ENCODE data around the gene POU5F1.
"Not testable (repeated sequence)": the region's sequence is repeated elsewhere in the genome, so short reads cannot be mapped to it uniquely, and the experiment has no call there.

The POU5F1 gene

DNA sequence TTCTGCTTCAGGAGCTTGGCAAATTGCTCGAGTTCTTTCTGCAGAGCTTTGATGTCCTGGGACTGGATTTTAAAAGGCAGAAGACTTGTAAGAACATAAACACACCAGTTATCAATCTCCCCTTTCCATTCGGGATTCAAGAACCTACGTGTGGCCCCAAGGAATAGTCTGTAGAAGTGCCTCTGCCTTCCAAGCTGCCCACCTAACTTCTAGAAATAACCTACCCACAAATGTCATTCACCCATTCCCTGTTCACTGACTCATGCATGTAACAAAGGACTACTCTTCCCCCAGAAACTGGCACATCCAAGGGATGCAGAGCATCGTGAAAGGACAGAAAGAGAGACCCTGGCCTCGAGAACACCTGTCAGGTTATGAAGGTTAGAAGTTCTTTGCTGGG, 4.5 kb downstream of the POU5F1 start:
- no peak for DNase-seq (ENCODE audit: low read depth)

DNA sequence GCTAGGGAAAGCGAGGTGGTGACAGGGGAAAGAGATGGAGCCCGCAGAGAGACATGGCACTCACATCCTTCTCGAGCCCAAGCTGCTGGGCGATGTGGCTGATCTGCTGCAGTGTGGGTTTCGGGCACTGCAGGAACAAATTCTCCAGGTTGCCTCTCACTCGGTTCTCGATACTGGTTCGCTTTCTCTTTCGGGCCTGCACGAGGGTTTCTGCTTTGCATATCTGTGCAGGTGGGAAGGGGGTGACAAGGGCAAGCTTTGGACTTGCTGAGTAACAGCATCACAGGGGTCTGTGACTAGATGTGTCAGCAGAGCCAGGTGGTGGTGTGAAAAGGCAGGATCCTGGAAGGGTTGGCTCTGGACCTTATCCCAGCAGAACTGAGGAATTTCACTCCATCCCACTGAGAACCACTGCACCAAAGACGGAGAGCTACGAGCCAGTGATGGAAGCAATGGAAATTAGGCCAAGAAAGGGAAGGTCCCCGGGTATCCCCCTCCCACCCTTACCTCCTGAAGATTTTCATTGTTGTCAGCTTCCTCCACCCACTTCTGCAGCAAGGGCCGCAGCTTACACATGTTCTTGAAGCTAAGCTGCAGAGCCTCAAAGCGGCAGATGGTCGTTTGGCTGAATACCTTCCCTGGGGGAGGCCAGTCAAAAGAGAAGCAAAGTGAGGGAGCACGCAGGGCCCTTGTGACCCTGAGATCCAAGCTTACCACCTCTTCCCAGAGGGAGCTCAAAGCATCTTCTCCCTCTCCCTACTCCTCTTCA, 5.2 kb downstream of the POU5F1 start:
- not testable (repeated sequence) for DNase-seq (ENCODE audit: low read depth)

DNA sequence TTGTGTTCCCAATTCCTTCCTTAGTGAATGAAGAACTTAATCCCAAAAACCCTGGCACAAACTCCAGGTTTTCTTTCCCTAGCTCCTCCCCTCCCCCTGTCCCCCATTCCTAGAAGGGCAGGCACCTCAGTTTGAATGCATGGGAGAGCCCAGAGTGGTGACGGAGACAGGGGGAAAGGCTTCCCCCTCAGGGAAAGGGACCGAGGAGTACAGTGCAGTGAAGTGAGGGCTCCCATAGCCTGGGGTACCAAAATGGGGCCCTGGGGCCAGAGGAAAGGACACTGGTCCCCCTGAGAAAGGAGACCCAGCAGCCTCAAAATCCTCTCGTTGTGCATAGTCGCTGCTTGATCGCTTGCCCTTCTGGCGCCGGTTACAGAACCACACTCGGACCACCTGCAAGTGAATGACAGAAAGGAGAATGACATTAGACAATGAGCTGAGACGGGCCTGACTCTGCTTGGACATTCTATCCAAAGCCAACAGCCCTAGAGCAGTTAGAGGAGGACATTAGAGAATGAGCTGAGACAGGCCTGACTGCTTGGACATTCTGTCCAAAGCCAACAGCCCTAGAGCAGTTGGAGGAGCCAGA, 5.9 kb downstream of the POU5F1 start:
- not testable (repeated sequence) for DNase-seq (ENCODE audit: low read depth)

DNA sequence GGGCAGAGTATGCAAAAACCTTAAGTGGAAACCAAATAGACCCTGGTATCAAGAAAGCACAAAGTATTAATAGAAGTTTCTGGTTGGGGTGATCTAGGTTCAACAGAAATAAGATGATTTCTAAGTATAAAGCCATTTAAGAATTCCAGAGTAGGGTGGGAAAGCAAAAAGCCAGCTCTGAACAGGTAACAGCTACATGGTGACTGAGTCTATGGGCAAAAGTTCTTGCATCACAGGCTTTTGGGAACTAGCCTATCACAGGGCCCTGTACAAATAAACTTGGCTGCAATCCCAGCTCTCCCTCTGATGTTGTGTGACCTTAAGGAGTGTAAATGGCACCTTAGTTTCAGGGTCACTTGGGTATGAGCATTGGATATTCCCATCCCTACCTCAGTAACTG, 6.6 kb downstream of the POU5F1 start:
- no peak for DNase-seq (ENCODE audit: low read depth)

DNA sequence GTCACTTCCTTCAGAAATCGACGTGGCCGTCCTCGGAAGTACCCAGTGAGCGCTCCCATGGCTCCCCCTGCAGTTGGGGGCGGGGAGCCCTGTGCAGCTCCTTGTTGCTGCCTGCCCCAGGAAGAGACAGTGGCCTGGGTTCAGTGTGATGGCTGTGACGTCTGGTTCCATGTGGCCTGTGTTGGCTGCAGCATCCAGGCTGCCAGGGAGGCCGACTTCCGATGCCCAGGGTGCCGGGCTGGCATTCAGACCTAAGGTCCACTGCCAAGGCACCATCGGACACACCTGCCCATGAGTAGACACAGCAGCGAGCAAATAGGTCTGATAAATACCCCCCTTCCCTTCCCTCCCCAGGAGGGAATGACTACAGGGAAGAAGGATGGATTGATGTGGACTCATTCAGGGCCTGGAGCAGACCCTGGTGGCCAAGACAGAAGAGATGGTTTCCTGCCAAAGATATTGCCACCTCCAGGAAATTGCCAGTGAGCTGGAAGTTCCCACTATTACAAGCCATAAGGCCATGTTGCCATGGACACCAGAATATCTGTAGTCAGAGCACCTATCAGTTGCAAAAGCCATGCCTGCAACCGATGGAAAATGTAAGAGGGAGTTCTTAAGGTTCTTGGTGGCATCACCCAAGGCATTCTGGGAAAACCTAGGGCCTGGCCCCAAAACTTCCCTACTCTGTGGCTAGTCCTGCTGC, 7.9 kb downstream of the POU5F1 start:
- DNase-seq (ENCODE audit: low read depth) = no peak

DNA sequence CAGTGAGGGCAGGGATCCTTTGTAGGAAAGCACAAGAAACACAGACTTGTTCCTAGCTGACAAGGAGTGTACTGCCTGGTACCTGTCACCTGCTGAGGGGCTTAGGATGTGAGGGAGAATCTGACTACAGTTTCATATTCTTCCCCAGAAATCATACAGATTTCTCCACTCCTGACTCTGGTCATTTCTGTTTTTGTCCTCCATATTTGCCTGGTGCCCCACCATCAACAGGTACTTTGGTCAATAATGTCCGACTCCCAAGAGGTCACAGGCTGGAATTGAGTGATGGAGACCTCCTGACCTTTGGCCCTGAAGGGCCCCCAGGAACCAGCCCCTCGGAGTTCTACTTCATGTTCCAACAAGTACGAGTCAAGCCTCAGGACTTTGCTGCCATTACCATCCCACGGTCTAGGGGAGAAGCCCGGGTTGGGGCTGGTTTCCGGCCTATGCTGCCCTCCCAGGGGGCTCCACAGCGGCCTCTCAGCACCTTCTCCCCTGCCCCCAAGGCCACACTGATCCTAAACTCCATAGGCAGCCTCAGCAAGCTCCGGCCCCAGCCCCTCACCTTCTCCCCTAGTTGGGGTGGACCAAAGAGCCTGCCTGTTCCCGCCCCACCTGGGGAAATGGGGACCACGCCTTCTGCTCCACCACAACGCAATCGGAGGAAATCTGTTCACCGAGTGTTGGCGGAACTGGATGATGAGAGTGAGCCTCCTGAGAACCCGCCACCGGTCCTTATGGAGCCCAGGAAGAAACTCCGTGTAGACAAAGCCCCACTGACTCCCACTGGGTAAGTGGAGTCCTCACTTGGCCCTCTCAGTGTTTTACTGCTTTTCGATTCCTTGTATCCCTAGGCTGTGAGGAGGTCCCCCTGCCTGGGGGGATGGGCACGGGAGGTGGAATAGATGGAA, 9.0 kb downstream of the POU5F1 start:
- no peak for DNase-seq (ENCODE audit: low read depth)

DNA sequence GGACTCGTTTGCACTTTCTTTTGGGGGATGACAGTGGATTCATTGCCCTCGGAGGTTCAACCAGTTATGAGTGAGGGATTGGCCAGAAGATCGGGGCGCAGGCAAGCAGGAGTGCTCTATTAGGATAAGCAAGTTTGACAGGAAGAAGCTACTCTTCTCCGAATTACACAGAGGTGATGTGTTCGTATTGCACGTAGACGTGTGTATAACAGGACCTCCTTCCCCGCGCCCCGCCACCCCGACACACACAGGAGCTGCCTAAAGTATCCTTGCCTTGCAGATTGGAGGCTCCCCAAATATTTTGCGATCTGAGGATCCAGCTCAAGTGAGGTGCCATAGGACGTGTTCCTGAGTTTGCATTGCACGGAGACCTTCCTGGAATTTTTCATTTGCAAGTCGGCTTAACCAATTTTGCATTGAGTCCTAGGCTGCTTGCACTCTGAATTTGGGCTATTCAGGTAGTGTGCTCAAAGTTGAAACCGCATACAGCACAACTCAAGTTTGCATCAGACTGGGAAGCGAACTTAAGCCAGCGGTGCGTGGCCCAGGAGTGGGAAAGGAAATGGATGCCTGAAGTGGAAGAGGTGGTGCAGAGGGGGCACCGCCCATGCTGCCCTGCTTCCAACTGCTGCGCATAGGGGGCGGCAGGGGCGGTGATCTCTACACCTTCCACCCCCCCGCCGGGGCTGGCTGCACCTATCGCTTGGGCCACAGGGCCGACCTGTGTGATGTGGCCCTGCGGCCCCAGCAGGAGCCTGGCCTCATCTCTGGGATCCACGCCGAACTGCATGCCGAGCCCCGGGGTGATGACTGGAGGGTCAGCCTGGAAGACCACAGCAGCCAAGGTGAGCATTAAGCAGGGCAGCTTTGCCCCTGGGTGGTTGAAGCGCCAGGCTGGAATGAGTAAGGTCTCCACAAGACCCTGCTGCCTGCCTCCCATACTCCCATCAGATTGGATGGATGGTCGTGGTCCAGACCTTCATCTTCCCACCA, 11.3 kb downstream of the POU5F1 start:
- DNase-seq (ENCODE audit: low read depth) = peak; percentile 69

DNA sequence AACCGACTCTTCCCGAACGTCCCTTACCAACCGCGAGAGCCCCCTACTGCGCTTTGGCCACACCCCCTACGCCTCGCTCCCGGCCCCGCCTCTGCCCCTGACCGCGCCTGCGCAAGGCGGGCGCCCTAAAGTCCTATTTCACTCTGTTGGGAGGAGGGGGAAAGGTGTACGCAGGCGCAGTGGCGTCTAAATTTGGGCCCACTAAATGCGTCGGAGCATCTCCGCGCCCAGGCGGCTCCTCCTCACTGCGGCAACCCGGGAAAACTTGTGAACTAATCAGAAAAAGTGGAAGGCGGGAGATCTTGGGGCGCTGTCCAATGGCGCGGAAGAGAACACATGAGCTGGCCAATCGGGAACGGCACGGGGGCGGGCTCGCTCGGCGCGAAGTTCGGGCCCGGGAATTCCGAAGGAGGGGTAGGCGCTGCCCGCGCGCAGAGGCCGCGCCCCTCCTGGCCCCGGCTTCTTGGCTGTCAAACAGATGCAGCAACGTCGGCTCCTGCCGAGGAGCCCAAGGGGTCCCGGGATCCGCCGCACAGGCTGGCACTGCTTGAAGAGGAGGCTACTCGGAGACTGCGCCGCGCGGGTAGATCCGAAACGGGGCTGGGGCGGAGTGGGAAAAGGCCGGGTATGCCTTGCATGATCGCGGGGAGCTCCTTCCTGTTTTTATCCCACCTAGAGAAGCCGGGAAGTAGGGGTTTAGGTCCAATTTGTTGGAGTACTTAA, 12.2 kb downstream of the POU5F1 start, which contains the start of gene TCF19:
Gene TCF19 (plus strand): TSS at position 450 of the 723 bp plus-strand sequence. CDS start 881 bp downstream, outside the sequence.
- DNase-seq (ENCODE audit: low read depth) = peak; percentile 100

DNA sequence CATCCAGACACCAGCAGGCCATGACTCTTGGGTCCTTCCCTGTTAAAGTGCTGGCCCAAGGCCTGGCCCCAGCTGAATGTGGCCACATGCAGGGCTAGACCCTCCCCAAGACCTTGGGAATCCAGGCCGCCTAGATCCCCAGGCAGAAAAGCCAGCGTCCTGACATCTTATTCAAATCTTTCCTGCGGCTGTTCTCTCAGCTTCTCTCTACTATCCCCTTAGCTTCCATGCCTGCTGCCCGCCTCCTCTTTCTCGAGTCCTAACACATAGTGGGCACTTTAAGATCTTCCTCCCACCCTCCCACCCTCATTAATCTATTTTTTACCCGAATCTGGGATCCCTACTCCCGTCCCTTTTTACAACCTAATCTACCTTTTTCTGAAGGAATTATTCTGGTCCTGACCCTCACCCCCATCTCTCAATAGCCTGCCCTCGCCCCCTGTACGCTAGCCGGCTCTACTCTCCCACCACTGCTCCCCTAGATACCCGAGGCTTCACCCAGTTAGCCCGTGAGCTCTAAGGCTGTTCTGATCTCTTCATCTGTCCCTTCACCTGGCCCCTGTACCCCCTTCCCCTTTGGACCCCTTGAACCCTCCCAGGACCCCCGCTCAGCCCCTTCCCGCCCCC, 12.9 kb downstream of the POU5F1 start, which contains the start of gene CCHCR1:
Gene CCHCR1 (minus strand): TSS at position 290 of the 627 bp plus-strand sequence. CDS start 202 bp downstream, at position 88.
- DNase-seq (ENCODE audit: low read depth) = peak; percentile 15

DNA sequence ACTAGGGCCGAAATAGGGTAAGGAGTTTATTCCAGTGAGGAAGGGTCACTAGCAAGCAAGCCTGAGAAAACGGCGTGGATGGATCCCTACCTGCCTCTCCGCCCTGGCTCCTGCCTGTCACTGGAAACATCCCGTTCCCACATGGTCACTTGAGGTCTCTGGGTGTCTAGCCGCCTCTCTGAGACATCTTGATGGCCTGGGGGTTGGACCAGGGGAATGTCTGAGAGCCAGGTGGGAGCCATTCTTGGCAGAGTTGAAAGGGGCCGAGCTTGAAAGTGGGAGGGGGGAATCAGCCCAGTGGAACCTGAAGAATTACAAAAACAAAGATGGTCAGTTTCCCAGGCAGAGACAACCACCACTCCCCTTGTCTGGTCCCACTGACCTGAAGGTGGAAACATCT, 13.8 kb downstream of the POU5F1 start:
- no peak for DNase-seq (ENCODE audit: low read depth)

DNA sequence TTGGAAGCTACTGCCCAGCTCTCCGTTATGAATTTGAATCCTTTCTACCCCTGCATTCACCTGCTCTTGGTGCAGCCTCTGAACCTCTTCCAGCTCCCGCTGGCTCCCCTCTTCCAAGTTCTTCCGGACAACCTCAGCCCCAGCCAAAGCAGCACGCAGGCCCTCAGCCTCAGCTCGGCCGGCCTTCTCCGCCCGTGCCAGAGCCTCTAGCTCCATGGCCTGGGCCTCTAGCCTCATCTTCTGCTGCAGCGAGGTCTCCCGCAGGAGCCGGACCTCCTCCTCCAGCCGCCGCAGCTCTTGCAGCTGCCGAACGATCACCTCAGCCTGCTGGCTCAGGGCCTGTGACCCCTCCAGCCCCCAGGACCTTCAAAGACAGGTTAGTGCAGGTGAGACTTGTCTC, 16.0 kb downstream of the POU5F1 start:
- no peak for DNase-seq (ENCODE audit: low read depth)

DNA sequence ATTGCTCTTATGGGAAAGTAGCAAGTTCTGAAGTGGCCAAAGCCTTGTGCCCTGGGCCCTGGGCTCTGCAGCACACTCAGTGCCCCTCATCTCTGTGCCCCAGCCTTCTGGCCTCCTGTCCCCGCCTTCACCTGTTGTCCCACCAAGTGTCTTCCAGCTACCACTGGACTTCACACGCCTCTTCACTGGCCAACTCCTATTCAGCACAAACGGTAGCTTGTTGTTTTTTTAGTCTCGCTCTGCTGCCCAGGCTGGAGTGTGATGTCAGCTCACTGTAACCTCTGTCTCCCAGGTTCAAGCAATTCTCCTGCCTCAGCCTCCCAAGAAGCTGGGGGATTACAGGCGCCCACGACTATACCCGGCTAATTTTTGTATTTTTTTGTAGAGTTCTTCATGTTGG, 17.7 kb downstream of the POU5F1 start:
- no peak for DNase-seq (ENCODE audit: low read depth)

DNA sequence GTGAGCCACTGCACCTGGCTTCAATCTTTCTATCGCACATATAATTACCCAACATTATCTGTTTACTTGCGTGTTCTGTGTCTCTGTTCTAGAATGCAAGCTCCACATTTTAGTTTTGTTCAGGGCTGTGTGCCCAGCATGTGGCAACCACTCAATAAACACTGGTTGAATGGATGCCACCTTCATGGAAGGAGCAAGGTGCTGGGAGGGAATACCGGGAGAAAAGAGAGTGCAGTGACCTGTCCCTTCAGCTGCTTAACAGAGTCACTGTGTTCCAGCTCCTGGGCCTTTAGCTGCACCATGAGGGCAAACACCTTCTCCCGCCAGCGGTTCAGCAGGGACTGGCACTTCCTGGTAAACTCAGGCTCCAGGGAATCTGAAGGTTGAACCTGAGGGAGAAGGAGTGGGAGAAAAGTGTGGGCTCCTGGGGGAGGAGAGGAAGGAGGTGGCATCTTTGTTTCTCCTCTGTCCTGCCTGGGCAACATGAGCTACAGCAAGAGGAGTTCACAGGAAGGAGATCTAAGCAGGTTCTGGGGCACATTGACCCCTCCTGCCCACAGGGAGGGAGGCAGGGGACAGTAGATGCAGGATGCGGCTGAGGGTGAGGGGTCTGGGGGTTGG, 20.5 kb downstream of the POU5F1 start:
- no peak for DNase-seq (ENCODE audit: low read depth)

DNA sequence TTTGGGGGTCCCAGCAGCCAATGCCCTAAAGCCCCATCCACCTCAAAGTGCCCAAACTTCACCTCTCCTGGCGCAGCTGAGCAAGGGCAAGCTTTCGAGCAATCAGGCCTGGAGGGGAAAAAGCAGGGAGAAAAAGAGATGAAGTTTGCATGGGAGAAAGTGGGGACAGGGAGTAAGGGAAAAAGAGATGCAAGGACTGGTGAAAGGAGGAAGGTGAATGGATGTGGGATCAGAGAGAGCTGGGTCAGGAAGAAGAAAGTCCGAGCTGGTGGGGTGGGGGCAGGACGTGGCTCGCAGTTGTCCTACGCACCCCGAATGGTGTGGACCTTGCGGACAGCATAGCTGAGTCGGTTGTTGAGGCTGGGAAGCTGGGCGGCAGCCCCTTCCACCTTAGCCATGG, 25.1 kb downstream of the POU5F1 start:
- DNase-seq (ENCODE audit: low read depth) = no peak

DNA sequence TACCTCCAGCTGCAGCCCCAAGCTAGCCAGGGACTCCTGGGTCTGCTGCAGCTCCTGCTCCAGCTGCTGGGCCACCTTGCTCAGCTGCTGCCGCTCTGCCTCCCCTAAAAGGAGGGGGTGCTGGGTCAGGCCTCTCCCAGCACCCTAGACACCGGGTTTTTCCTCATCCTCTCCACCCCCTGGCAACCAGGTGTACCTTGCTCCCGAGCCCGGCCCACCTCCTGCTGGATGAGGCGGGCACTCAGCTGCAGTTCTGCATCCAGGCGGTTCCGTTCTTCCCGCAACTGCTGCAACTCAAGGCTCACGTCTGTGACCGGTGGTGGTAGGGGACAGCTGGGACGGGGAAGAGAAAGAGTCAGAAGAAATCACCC, 25.5 kb downstream of the POU5F1 start:
- no peak for DNase-seq (ENCODE audit: low read depth)

DNA sequence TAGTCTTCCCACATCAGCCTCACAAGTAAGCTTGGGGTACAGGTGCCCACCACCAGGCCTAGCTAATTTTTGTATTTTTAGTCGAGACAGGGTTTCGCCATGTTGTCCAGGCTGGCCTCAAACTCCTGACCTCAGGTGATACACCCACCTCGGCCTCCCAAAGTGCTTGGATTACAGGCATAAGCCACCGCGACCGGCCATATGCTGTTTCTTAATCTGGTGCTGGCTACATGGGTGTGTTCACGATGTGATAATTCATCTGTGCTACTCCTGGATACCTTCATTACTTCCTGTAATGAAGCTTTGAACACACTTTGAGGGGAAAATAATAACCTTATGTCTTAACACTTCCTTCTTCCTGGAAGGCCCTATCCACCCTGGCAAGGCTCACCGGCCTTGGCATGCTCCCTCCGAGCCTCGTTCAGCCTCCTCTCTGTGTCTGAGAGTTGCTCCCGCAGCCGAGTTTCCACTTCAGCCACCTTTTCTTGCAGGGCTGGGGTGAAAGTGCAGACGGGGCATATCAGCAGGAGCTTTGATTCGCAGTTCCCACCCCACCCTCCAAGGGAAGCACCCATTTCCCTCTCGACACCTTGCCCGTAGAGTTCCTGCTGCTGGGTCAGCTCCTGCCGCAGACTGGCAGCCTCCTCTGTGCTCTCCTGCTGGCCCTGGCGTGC, 26.0 kb downstream of the POU5F1 start:
- no peak for DNase-seq (ENCODE audit: low read depth)

DNA sequence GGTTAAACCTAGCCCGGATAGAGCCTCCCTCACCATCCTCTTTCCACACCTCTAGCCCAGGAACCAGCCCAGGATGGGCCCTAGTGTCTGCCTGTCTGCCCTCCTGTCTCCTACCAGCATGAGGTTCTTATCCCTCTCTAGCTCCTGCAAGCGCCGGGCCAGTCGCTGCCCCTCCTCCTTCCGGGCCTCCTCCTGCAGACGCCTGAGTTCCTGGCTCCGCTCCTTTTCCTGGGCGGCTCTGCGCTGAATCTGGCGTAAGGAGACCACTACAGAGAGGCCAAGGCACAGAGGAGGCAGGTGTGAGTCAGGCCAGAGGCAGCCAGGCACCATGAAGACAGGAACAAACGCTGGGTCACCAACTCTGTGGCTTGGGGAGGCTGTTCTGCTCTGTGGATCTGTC, 27.3 kb downstream of the POU5F1 start:
- DNase-seq (ENCODE audit: low read depth) = peak; percentile 93

DNA sequence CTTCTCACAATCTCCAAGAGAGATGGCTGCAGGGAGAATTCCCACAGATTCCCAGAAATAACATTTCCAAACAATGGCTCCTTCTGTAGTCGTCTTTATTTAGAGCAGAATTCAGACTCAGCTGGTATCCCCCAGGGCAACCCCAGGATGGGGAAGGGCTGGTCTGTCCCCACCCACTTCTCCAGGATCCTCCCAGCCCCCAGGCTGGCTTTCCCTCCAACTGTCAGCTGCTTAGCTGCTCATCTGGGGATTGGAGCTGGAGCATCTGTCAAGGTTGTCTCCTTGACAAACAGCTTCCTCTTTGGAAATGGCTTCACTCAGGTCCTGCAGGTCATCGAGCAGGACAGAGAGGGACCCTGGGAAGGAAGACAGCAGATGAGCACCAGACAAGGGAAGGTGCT, 28.1 kb downstream of the POU5F1 start:
- no peak for DNase-seq (ENCODE audit: low read depth)

DNA sequence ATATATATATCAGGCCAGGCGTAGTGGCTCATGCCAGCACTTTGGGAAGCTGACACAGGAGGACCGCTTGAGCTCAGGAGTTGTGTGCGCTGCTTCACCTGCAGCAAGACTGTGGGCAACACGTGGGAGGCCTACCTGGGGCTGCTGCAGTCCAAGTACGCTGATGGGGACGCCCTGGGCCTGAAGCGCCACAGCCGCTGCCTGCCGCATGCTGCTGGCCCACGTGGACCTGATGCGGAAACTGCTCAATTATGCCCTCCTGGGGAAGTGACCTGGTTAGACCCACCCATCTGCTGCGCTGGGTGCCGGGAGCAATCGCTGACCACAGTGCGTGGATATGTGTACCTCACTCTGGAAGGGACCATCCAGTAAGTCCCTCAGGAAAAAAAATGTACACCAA, 29.8 kb downstream of the POU5F1 start:
- no peak for DNase-seq (ENCODE audit: low read depth)

All from ELR (cell line).